ENCODE measurements around the gene ZDHHC23. TPM values are rescaled to one million over a fixed set of nuclear protein-coding genes. Genes with fewer than 3 reads are reported as not detected.

ZDHHC23 gene
- total and polyA plus RNA-seq, 2 of the 4 experiments (the other 2 are of a cell fraction), result 0.50 to 0.90 TPM

- ATAC-seq (ENCODE audit: low read depth) (no peak), DNase-seq (peak; percentile 21)
- no peaks in the 10 kb centered on the region for H4K20me1 ChIP-seq (ENCODE audit: insufficient read depth, low read length)
- no peak overlapping the region for H4K8ac ChIP-seq (ENCODE audit: low read depth in 2 of 2, low read length in 2 of 2)
- no peak overlapping the region for H3K4me3 ChIP-seq (ENCODE audit: insufficient read depth, low read depth, low read length)
- no peaks in the 10 kb centered on the region for H3K79me1 ChIP-seq (ENCODE audit: low read depth in 1 of 2, low read length in 2 of 2)
- H2AK9ac ChIP-seq (replicated peaks; ENCODE audit: low read depth, low read length, poor library complexity), result no peak overlapping the region
- WGBS, 2 experiments (ENCODE audit: extremely low coverage in 2 of 2, insufficient read length in 1 of 2), result no CpG with 5 or more reads among the region's 5 CpGs
- H4K5ac ChIP-seq (ENCODE audit: low read depth, low read length), result no peak overlapping the region
- no peak overlapping the region for H3K56ac ChIP-seq (ENCODE audit: extremely low read depth, insufficient read depth, low read length)
- no peak overlapping the region for H3K4ac ChIP-seq (ENCODE audit: low read depth, low read length)
- no peak overlapping the region for H3K14ac ChIP-seq (replicated peaks; ENCODE audit: low read depth, low read length)
- 0 out of 2 replicates have a peak, but pooled peaks cover 2% of the 10 kb centered on the region for H3K4me1 ChIP-seq (ENCODE audit: control insufficient read depth, insufficient read depth, low read length)
- H2BK120ac ChIP-seq (ENCODE audit: low read depth, low read length), result no peak overlapping the region
- no peaks in the 10 kb centered on the region for H3K36me3 ChIP-seq (ENCODE audit: control insufficient read depth, insufficient read depth, low read length)
- H3K27me3 ChIP-seq (ENCODE audit: control insufficient read depth, insufficient read depth, low read length), result no peaks in the 10 kb centered on the region
- intact Hi-C loops (cut with micrococcal nuclease) (no loop called here), in situ Hi-C loops (cut with MboI; ENCODE audit: low sequenced_read_pairs) (loop anchor here (5.0 to 10.0 kb wide), 2 partner anchors 69 to 176 kb away; no protein-coding TSS in a partner anchor), dilution Hi-C loops (cut with HindIII; ENCODE audit: low sequenced_read_pairs, unreplicated experiment) (no loop called here)
- no peak overlapping the region for H3K9ac ChIP-seq (ENCODE audit: low read depth, low read length)
- H3K4me2 ChIP-seq (ENCODE audit: low read depth, low read length), result no peak overlapping the region
- no peak overlapping the region for H2BK15ac ChIP-seq (ENCODE audit: low read depth, low read length)
- H2AFZ ChIP-seq (replicated peaks; ENCODE audit: low read length, poor library complexity), result no peak overlapping the region
- H4K91ac ChIP-seq (ENCODE audit: insufficient read depth, low read depth, low read length), result no peak overlapping the region
- H2BK5ac ChIP-seq (ENCODE audit: low read depth, low read length, poor library complexity, severe bottlenecking), result no peak overlapping the region
- no peaks in the 10 kb centered on the region for H3K9me1 ChIP-seq (ENCODE audit: insufficient read depth, low read length)
- no peak overlapping the region for H2BK20ac ChIP-seq (ENCODE audit: low read depth, low read length)
- no peaks in the 10 kb centered on the region for H3K9me3 ChIP-seq (ENCODE audit: control insufficient read depth, insufficient read depth, low read length)
- H3K23ac ChIP-seq (ENCODE audit: low read depth, low read length), result no peak overlapping the region
- no peak for TF ChIP-seq SMC3 (IDR thresholded peaks at IDR 0.05; ENCODE audit: low read depth, low read length)
- no TSS peak for BruUV-seq (replicated peaks)
- no peak overlapping the region for H3K18ac ChIP-seq (ENCODE audit: low read depth, low read length)
- ChIA-PET CTCF (interaction anchor here (1.2 kb wide), 1 partner anchor 67 kb away, joined by 3 read pairs; no protein-coding TSS in a partner anchor), POLR2A (ENCODE audit: unreplicated experiment) (no interaction called here)
- H2AK5ac ChIP-seq (ENCODE audit: low read depth, low read length), result no peak overlapping the region
- H3K27ac ChIP-seq (ENCODE audit: insufficient read depth, low read length), result no peak overlapping the region
Observed at GRCh38 chr3:113910966-113911365, 36.8 kb upstream of the ZDHHC23 start.

Measured in IMR-90 (cell line).